SJSA1 (cell line): ENCODE results near the gene TBXAS1. TPM values are rescaled to one million over a fixed set of nuclear protein-coding genes. Genes with fewer than 3 reads are reported as not detected.

Experiments
- DNase-seq, 2 experiments: peaks; one replicate each; pipeline ENCODE4 v3.0.0-alpha.2; 2015 to 2020; ENCODE audit warnings: low spot score in 2 of 2, low read depth in 1 of 2
- H3K27ac ChIP-seq: fragments of 250-450 bp; sonication (Bioruptor Pico); 2 replicates; pipeline ENCODE4 v1.5.1; 2020; ENCODE audit warnings: mild to moderate bottlenecking, moderate library complexity
- H3K27me3 ChIP-seq: fragments of 250-450 bp; sonication (Bioruptor Pico); replicated peaks from 2 replicates; pipeline ENCODE4 v1.5.1; 2020; ENCODE audit warnings: mild to moderate bottlenecking, moderate library complexity
- H3K36me3 ChIP-seq: fragments of 250-450 bp; sonication (Bioruptor Pico); 2 replicates; pipeline ENCODE4 v1.5.1; 2020; ENCODE audit warnings: mild to moderate bottlenecking
- H3K4me1 ChIP-seq: fragments of 250-450 bp; sonication (Bioruptor Pico); replicated peaks from 2 replicates; pipeline ENCODE4 v1.6.1; 2021; ENCODE audit warnings: mild to moderate bottlenecking
- H3K4me3 ChIP-seq: fragments of 250-450 bp; sonication (Bioruptor Pico); 2 replicates; pipeline ENCODE4 v1.5.1; 2020; ENCODE audit warnings: mild to moderate bottlenecking
- H3K9me3 ChIP-seq: fragments of 250-450 bp; sonication (Bioruptor Pico); replicated peaks from 2 replicates; pipeline ENCODE4 v1.5.1; 2020; ENCODE audit warnings: mild to moderate bottlenecking
- total RNA-seq: library from RNA; depleted of rRNA; stranded (reverse); fragments of >200 nt; shearing (Covaris generic); gene quantifications from 2 replicates; pipeline ENCODE4 v1.2.3, GENCODE V29; 2014

Gene TBXAS1
- total RNA-seq, 1 experiment from 2014 or later = 3.8 TPM

DNA sequence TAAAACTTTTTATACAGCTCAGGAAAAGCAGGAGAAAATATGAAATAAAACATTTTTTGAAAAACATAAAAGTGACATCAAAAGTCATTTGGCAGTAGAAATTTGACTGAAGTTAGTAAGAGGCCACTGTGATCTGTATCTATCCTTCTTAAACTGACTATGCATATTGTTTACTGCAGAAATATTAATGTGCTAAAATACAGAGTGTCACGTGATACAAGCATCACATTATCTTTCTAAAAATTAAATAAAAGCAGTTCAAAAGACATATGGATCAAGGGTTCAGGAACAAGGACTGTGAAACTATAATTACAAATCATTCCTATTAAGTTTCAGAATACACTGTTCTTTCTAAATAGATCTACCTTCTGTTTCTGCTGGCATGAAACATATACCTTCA lies 200.0 kb downstream of the TBXAS1 start:
- no peak for DNase-seq
- no peaks in the 10 kb centered on the region for H3K27me3 ChIP-seq
- no peak overlapping the region for H3K27ac ChIP-seq
- peaks cover 11% of the 10 kb centered on the region for H3K36me3 ChIP-seq
- H3K4me1 ChIP-seq = peaks cover 11% of the 10 kb centered on the region
- H3K9me3 ChIP-seq = no peaks in the 10 kb centered on the region
- H3K4me3 ChIP-seq = no peak overlapping the region

DNA sequence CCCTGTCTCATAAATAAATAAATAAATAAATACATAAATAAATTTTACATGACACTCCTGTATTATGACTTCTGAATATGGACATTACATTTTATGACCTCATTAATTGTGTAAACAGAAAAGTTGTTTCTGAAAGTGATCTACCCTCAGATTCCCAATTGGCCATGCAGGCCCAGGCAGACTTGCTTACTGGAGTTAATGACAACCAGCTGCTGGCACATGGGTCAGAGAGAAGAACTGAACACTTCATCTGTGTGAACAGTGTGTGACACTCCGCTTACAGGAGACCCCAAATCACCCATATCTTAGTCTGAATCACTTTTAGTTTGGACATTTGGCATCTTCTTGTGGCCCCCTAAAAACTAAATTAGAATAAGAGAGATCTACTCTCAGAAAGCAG lies 202.3 kb downstream of the TBXAS1 start:
- Histone ChIP-seq H3K9me3 (no peaks in the 10 kb centered on the region), H3K4me3 (no peak overlapping the region), H3K27me3 (no peaks in the 10 kb centered on the region), H3K27ac (no peak overlapping the region), H3K36me3 (peaks cover 14% of the 10 kb centered on the region; the same call in 1 of the 2 replicates), H3K4me1 (peaks cover 26% of the 10 kb centered on the region)
- no peak for DNase-seq

DNA sequence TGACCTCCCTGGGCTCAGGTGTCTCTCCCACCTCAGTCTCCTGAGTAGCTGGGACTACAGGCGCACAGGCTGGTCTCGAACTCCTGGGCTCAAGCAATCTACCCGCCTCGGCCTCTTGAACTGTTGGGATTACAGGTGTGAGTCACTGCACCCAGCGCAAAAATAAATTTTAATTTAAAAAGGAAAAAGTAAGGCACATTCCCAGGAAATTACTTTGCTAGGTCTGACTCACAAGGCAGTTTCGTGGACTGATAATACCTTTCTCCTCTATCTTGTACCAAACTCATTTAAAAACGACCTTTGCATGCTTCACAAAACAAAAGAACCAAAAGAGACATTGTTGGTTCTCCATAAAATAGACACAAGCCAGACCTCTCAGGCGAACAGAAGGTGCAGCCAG lies 204.0 kb downstream of the TBXAS1 start:
- H3K9me3 ChIP-seq = no peaks in the 10 kb centered on the region
- no peak overlapping the region for H3K4me3 ChIP-seq
- H3K27ac ChIP-seq = peak overlapping the region; percentile 27; the same call in 1 of the 2 replicates
- peaks cover 28% of the 10 kb centered on the region for H3K36me3 ChIP-seq
- peak in 1 of 2 experiments; percentile 16 for DNase-seq
- no peaks in the 10 kb centered on the region for H3K27me3 ChIP-seq
- H3K4me1 ChIP-seq = peaks cover 32% of the 10 kb centered on the region

DNA sequence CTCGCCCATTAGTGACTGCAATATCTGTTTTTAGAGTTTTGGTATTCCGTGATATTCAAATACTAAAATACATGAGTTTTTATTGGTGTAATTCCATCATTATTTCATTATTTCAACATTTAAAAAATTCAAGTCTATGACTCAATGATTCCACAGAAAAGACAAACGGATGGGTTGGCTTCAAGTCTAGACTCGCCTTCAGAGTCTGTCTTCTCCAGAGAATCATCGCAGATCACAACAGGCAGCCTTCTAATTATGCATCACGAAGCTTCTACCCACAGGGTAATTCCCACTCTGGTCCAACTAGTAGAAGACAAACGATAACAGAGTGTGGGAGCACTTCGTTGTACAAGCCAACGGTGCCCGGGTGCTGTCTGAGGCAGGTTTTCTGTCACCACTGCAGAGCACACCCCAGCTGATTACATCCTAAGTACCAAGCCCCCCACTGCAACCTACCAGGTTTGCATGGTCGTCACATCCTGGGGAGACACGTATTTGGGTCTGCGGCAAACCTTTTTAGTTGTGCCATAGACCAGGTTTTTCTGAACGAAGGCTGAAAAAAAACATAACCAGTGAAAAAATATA lies 204.8 kb downstream of the TBXAS1 start:
- H3K4me3 ChIP-seq = no peak overlapping the region
- H3K4me1 ChIP-seq = peaks cover 29% of the 10 kb centered on the region
- H3K27ac ChIP-seq = no peak overlapping the region

DNA sequence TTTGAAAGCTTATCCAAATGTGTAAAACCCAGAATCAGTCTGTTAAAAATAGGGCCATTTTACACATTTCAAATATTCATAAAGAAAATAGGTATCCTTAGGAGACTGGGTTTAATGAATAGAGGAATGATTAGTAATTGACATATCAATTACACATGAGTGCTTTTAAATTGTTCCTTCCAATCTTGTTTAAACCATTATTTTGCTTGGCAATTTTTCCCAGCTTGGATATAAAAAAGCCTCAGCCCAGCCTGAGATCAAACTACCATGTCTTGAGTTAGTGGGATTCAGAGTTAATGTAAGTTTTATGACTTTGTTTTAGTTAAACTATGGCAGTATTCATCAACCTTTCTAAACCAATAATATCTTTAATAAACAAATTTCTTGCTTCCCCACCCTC lies 205.4 kb downstream of the TBXAS1 start:
- Histone ChIP-seq H3K9me3 (no peaks in the 10 kb centered on the region), H3K4me3 (no peak overlapping the region), H3K27me3 (no peaks in the 10 kb centered on the region), H3K36me3 (peaks cover 34% of the 10 kb centered on the region), H3K4me1 (peaks cover 29% of the 10 kb centered on the region), H3K27ac (no peak overlapping the region)
- DNase-seq = no peak

More for the DNA sequence above, 204.8 kb downstream of the TBXAS1 start:
- Histone ChIP-seq H3K9me3 (no peaks in the 10 kb centered on the region), H3K27me3 (no peaks in the 10 kb centered on the region), H3K36me3 (peaks cover 30% of the 10 kb centered on the region)
- DNase-seq = no peak

GRCh38 chr7:140035400-140036223 lies 206.5 kb downstream of the TBXAS1 start:
- DNase-seq = peak in 1 of 2 experiments; percentile 42
- H3K36me3 ChIP-seq = peaks cover 34% of the 10 kb centered on the region
- H3K9me3 ChIP-seq = no peaks in the 10 kb centered on the region
- H3K27ac ChIP-seq = no peak overlapping the region
- H3K27me3 ChIP-seq = no peaks in the 10 kb centered on the region
- H3K4me1 ChIP-seq = peaks cover 29% of the 10 kb centered on the region
- H3K4me3 ChIP-seq = no peak overlapping the region

GRCh38 chr7:140036224-140036962 lies 207.3 kb downstream of the TBXAS1 start:
- Histone ChIP-seq H3K4me1 (peaks cover 29% of the 10 kb centered on the region), H3K4me3 (no peak overlapping the region), H3K27me3 (no peaks in the 10 kb centered on the region), H3K36me3 (peaks cover 42% of the 10 kb centered on the region), H3K27ac (no peak overlapping the region), H3K9me3 (no peaks in the 10 kb centered on the region)
- DNase-seq = no peak

- peaks cover 21% of the 10 kb centered on the region for H3K4me1 ChIP-seq
- no peak overlapping the region for H3K27ac ChIP-seq
- H3K9me3 ChIP-seq = no peaks in the 10 kb centered on the region
- DNase-seq = peak in 1 of 2 experiments; percentile 4
- no peaks in the 10 kb centered on the region for H3K27me3 ChIP-seq
- peaks cover 37% of the 10 kb centered on the region for H3K36me3 ChIP-seq
- H3K4me3 ChIP-seq = no peak overlapping the region
Observed at GRCh38 chr7:140039066-140039465, 210.0 kb downstream of the TBXAS1 start.

- peak in 1 of 2 experiments; percentile 18 for DNase-seq
- no peaks in the 10 kb centered on the region for H3K9me3 ChIP-seq
Observed at GRCh38 chr7:140039896-140040295, 210.8 kb downstream of the TBXAS1 start.

DNA sequence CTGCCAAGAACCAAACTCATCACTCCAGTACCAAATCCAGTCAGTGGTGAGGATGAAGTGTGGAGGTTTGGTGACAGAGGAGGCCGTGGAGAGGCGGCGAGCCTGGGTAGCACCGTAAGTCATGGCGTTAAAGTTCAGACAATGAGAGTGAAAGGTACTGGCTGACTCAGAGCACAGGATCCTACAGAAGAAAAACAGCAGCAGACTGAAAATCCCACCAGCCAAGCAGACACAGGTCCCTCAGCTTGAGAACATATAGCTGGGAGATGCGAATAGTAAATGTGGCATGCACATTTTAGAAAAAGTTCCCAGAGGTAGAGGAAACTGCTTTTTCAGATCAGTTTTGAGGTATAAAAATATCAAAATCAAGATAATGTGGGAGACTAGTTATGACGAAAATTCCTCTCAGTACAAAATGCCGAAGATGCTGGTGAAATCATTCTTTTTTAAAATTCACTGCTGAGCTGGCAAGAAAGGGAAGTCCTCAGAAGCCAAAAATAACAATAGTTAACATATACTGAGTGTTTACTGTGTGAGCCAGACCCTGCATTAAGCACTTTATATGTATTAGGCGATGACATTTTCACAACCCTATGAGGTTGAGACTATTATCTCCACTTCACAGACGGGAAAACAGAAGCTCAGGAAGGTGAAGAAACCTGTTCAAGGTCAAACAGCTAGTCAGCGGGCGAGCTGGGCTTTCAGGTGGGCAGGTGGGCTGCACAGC lies 212.8 kb downstream of the TBXAS1 start:
- no peak for DNase-seq
- Histone ChIP-seq H3K27ac (no peak overlapping the region), H3K4me3 (no peak overlapping the region)

More at GRCh38 chr7:140039896-140040295, 210.8 kb downstream of the TBXAS1 start:
- H3K4me3 ChIP-seq = no peak overlapping the region
- H3K36me3 ChIP-seq = peaks cover 30% of the 10 kb centered on the region
- H3K27ac ChIP-seq = no peak overlapping the region
- peaks cover 21% of the 10 kb centered on the region for H3K4me1 ChIP-seq
- no peaks in the 10 kb centered on the region for H3K27me3 ChIP-seq

GRCh38 chr7:140042386-140042670 lies 213.3 kb downstream of the TBXAS1 start:
- Histone ChIP-seq H3K9me3 (no peaks in the 10 kb centered on the region), H3K36me3 (peaks cover 24% of the 10 kb centered on the region), H3K4me3 (no peak overlapping the region), H3K4me1 (no peaks in the 10 kb centered on the region), H3K27ac (no peak overlapping the region), H3K27me3 (no peaks in the 10 kb centered on the region)
- no peak for DNase-seq

More for the DNA sequence above, 212.8 kb downstream of the TBXAS1 start:
- peaks cover 2% of the 10 kb centered on the region for H3K4me1 ChIP-seq
- H3K9me3 ChIP-seq = no peaks in the 10 kb centered on the region
- no peaks in the 10 kb centered on the region for H3K27me3 ChIP-seq
- H3K36me3 ChIP-seq = peaks cover 29% of the 10 kb centered on the region

GRCh38 chr7:140044251-140044650 lies 215.2 kb downstream of the TBXAS1 start:
- Histone ChIP-seq H3K36me3 (peaks cover 12% of the 10 kb centered on the region), H3K27ac (no peak overlapping the region), H3K9me3 (no peaks in the 10 kb centered on the region), H3K27me3 (no peaks in the 10 kb centered on the region), H3K4me1 (no peaks in the 10 kb centered on the region), H3K4me3 (no peak overlapping the region)
- DNase-seq = no peak

DNA sequence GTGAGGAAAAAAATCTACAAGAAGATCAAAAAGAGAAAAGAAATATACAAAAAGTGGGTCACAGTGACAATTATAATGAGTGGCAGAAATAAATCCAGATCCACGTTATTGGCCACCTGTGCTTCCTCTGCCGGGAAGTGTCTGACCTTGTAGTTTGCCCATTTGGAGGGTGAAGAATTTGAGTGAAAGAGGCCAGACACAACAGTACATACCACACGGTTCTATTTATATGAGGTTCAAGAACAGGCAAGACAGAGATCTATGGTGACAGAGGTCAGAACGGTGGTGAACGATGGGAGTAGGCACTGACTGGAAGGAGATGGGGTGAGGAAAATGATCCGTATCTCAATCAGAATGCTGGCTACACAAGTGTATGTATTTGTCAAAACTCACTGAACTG lies 216.6 kb downstream of the TBXAS1 start:
- DNase-seq = no peak
- Histone ChIP-seq H3K27ac (no peak overlapping the region), H3K4me1 (peaks cover 10% of the 10 kb centered on the region), H3K36me3 (peaks cover 11% of the 10 kb centered on the region; the same call in 1 of the 2 replicates), H3K27me3 (no peaks in the 10 kb centered on the region), H3K9me3 (no peaks in the 10 kb centered on the region), H3K4me3 (no peak overlapping the region)
